Measurements from ENCODE around the gene ABLIM2. TPM values are rescaled to one million over a fixed set of nuclear protein-coding genes. Genes with fewer than 3 reads are reported as not detected.
"Not testable (repeated sequence)": the region's sequence is repeated elsewhere in the genome, so short reads cannot be mapped to it uniquely, and the experiment has no call there.

ABLIM2 gene
- polyA plus RNA-seq, 1 donor from 2014 or later: 14.9 TPM

DNA sequence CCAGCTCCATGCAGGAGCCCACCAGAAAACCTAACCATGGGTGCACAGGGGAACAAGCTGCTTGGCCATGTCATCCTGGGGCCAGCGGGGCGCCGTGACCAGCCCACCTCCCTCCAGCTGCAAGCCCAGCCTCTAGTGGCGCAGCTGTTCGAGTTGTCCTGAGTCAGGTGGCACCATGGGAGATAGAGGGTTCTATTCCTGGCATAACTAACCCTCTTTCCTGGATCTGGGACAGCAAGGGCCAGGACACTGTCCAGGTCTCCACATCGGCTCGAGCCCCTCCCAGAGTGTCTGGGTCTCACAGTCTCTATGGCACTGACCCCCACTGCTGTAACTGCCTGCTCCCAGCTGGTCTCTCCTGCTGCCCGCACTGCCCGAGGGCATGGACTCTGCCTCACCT is 16.7 kb downstream of the ABLIM2 start:
- Histone ChIP-seq H3K9me2 (ENCODE audit: insufficient read depth, low read length) (no peaks in the 10 kb centered on the region), H3K4me3 (ENCODE audit: low read length) (no peak overlapping the region), H3K79me2 (replicated peaks; ENCODE audit: insufficient read depth, low read length) (no peaks in the 10 kb centered on the region), H3K27me3 (ENCODE audit: insufficient read depth, low read depth, low read length) (no peaks in the 10 kb centered on the region), H3K27ac (ENCODE audit: low read length) (no peak overlapping the region), H3K4me2 (ENCODE audit: low read length) (no peak overlapping the region), H3K9me3 (ENCODE audit: low read length) (no peaks in the 10 kb centered on the region), H3K9ac (ENCODE audit: low read length) (no peak overlapping the region), H2AFZ (ENCODE audit: low read depth, low read length) (no peak overlapping the region), H4K20me1 (ENCODE audit: insufficient read depth) (no peaks in the 10 kb centered on the region), H3K36me3 (ENCODE audit: insufficient read depth, low read length) (no peaks in the 10 kb centered on the region), H3F3A (ENCODE audit: insufficient read depth, low read length, poor library complexity, severe bottlenecking) (no peaks in the 10 kb centered on the region)
- TF ChIP-seq RAD21 (conservative IDR thresholded peaks at IDR 0.05) (no peak), TAF1 (IDR thresholded peaks at IDR 0.05; ENCODE audit: low read depth) (no peak), EP300 (conservative IDR thresholded peaks at IDR 0.05; ENCODE audit: poor library complexity, severe bottlenecking) (no peak), POLR2AphosphoS5 (IDR thresholded peaks at IDR 0.05) (no peak), EZH2 (IDR thresholded peaks at IDR 0.05; ENCODE audit: borderline replicate concordance, insufficient read depth, low read length, poor library complexity, severe bottlenecking) (no peak), MXI1 (conservative IDR thresholded peaks at IDR 0.05; ENCODE audit: poor library complexity, severe bottlenecking) (no peak), SMC3 (conservative IDR thresholded peaks at IDR 0.05; ENCODE audit: poor library complexity) (no peak)
- TF ChIP-seq, protein P1, sequence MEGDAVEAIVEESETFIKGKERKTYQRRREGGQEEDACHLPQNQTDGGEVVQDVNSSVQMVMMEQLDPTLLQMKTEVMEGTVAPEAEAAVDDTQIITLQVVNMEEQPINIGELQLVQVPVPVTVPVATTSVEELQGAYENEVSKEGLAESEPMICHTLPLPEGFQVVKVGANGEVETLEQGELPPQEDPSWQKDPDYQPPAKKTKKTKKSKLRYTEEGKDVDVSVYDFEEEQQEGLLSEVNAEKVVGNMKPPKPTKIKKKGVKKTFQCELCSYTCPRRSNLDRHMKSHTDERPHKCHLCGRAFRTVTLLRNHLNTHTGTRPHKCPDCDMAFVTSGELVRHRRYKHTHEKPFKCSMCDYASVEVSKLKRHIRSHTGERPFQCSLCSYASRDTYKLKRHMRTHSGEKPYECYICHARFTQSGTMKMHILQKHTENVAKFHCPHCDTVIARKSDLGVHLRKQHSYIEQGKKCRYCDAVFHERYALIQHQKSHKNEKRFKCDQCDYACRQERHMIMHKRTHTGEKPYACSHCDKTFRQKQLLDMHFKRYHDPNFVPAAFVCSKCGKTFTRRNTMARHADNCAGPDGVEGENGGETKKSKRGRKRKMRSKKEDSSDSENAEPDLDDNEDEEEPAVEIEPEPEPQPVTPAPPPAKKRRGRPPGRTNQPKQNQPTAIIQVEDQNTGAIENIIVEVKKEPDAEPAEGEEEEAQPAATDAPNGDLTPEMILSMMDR (IDR thresholded peaks at IDR 0.05; ENCODE audit: poor library complexity, severe bottlenecking): no peak
- TF ChIP-seq, protein P2, sequence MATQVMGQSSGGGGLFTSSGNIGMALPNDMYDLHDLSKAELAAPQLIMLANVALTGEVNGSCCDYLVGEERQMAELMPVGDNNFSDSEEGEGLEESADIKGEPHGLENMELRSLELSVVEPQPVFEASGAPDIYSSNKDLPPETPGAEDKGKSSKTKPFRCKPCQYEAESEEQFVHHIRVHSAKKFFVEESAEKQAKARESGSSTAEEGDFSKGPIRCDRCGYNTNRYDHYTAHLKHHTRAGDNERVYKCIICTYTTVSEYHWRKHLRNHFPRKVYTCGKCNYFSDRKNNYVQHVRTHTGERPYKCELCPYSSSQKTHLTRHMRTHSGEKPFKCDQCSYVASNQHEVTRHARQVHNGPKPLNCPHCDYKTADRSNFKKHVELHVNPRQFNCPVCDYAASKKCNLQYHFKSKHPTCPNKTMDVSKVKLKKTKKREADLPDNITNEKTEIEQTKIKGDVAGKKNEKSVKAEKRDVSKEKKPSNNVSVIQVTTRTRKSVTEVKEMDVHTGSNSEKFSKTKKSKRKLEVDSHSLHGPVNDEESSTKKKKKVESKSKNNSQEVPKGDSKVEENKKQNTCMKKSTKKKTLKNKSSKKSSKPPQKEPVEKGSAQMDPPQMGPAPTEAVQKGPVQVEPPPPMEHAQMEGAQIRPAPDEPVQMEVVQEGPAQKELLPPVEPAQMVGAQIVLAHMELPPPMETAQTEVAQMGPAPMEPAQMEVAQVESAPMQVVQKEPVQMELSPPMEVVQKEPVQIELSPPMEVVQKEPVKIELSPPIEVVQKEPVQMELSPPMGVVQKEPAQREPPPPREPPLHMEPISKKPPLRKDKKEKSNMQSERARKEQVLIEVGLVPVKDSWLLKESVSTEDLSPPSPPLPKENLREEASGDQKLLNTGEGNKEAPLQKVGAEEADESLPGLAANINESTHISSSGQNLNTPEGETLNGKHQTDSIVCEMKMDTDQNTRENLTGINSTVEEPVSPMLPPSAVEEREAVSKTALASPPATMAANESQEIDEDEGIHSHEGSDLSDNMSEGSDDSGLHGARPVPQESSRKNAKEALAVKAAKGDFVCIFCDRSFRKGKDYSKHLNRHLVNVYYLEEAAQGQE (IDR thresholded peaks at IDR 0.05; ENCODE audit: borderline replicate concordance): no peak

DNA sequence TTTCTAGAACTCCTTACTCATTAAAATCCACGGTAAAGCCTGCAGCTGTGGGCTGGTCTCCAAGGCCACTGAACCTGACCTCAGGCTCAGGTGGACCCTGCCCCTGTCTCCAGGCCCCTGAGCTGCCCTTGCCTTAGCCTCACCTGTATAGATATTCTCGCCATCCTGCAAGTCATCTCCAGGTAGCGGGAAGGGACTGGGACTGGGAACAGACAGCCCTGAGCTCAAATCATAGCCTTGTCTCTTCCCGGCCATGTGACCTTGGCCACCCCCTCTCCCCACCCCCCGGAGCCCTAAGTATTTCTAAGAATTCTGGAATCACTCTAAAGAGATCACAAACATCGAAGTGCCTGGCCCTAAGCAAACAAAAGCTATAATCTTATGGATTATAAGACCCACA is 17.7 kb downstream of the ABLIM2 start:
- no peak overlapping the region for H2AFZ ChIP-seq (ENCODE audit: low read depth, low read length)
- no peak overlapping the region for H3K27ac ChIP-seq (ENCODE audit: low read length)
- no peaks in the 10 kb centered on the region for H3K36me3 ChIP-seq (ENCODE audit: insufficient read depth, low read length)
- H4K20me1 ChIP-seq (ENCODE audit: insufficient read depth): no peaks in the 10 kb centered on the region
- H3K9ac ChIP-seq (ENCODE audit: low read length): no peak overlapping the region
- no peak overlapping the region for H3K4me3 ChIP-seq (ENCODE audit: low read length)
- no peaks in the 10 kb centered on the region for H3K79me2 ChIP-seq (replicated peaks; ENCODE audit: insufficient read depth, low read length)
- no peaks in the 10 kb centered on the region for H3K27me3 ChIP-seq (ENCODE audit: insufficient read depth, low read depth, low read length)
- H3K4me2 ChIP-seq (ENCODE audit: low read length): no peak overlapping the region
- no peaks in the 10 kb centered on the region for H3F3A ChIP-seq (ENCODE audit: insufficient read depth, low read length, poor library complexity, severe bottlenecking)
- no peak for TF ChIP-seq SMC3 (conservative IDR thresholded peaks at IDR 0.05; ENCODE audit: poor library complexity)
- no peaks in the 10 kb centered on the region for H3K9me3 ChIP-seq (ENCODE audit: low read length)
- no peaks in the 10 kb centered on the region for H3K9me2 ChIP-seq (ENCODE audit: insufficient read depth, low read length)

DNA sequence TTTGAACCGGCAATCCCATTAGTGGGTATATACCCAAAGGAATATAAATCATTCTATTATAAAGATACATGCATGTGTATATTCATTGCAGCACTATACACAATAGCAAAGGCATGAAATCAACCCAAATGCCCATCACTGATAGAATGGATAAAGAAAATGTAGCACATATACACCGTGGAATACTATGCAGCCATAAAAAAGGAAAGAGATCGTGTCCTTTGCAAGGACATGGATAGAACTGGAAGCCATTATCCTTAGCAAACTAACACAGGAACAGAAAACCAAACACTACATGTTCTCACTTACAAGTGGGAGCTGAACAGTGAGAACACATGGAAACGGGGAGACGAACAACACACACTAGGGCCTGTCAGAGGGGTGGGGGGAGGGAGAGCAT is 18.9 kb downstream of the ABLIM2 start:
- H3K4me3 ChIP-seq (ENCODE audit: low read length); H3K4me2 ChIP-seq (ENCODE audit: low read length); H3K9me3 ChIP-seq (ENCODE audit: low read length); H3F3A ChIP-seq (ENCODE audit: insufficient read depth, low read length, poor library complexity, severe bottlenecking); H3K9me2 ChIP-seq (ENCODE audit: insufficient read depth, low read length); H3K79me2 ChIP-seq (replicated peaks; ENCODE audit: insufficient read depth, low read length); H2AFZ ChIP-seq (ENCODE audit: low read depth, low read length); H3K36me3 ChIP-seq (ENCODE audit: insufficient read depth, low read length); H3K9ac ChIP-seq (ENCODE audit: low read length); H4K20me1 ChIP-seq (ENCODE audit: insufficient read depth); H3K27me3 ChIP-seq (ENCODE audit: insufficient read depth, low read depth, low read length); H3K27ac ChIP-seq (ENCODE audit: low read length): not testable (repeated sequence)

Measured in neural cell (in vitro differentiated cells).